Spleen (tissue), 11 donors: ENCODE results near the gene DMD. TPM values are rescaled to one million over a fixed set of nuclear protein-coding genes. Genes with fewer than 3 reads are reported as not detected.

Experiments used
- DNase-seq: peaks from one replicate; pipeline ENCODE4 v3.0.0-alpha.2; 2020
- H3K27ac ChIP-seq, 8 donors: fragments of 200-600 bp; sonication (generic) in 7 of 8; 1 replicate in 4 of 8; 2 replicates in 4 of 8; pipeline versions ENCODE4 v1.5.0 to v1.8.0; 2016 to 2021; ENCODE audit warnings: inconsistent platforms in 4 of 8, mild to moderate bottlenecking in 4 of 8, moderate library complexity in 1 of 8
- H3K27me3 ChIP-seq, 7 donors: fragments of 200-600 bp; sonication (generic) in 6 of 7; replicated peaks in 1 of 7; 1 replicate in 4 of 7; 2 replicates in 3 of 7; pipeline versions ENCODE4 v1.5.0 to v1.8.0; 2016 to 2021; ENCODE audit warnings: inconsistent platforms in 3 of 7, mild to moderate bottlenecking in 1 of 7
- H3K36me3 ChIP-seq, 6 donors: fragments of 200-600 bp; sonication (generic) in 5 of 6; 1 replicate in 4 of 6; 2 replicates in 2 of 6; pipeline versions ENCODE4 v1.5.0 to v1.8.0; 2016 to 2021; ENCODE audit warnings: inconsistent platforms in 2 of 6
- H3K4me1 ChIP-seq, 6 donors: fragments of 200-600 bp; sonication (generic) in 5 of 6; 1 replicate in 3 of 6; 2 replicates in 3 of 6; pipeline versions ENCODE4 v1.5.0 to v1.8.0; 2016 to 2021; ENCODE audit warnings: inconsistent platforms in 3 of 6
- H3K4me3 ChIP-seq, 8 donors: fragments of 200-600 bp; sonication (generic) in 7 of 8; 1 replicate in 4 of 8; 2 replicates in 4 of 8; pipeline versions ENCODE4 v1.5.0 to v1.8.0; 2016 to 2021; ENCODE audit warnings: inconsistent platforms in 4 of 8, mild to moderate bottlenecking in 4 of 8, moderate library complexity in 2 of 8
- H3K9me3 ChIP-seq, 8 donors: fragments of 200-600 bp; sonication (generic) in 7 of 8; 1 replicate in 4 of 8; 2 replicates in 4 of 8; pipeline versions ENCODE4 v1.5.0 to v1.8.0; 2016 to 2021; ENCODE audit warnings: inconsistent platforms in 4 of 8
- CTCF ChIP-seq, 11 experiments: fragments of 200-600 bp in 7 of 11; fragments of 450-650 bp in 4 of 11; sonication (generic) in 4 of 11; IDR thresholded peaks in 8 of 11; conservative IDR thresholded peaks in 3 of 11; 1 replicate in 7 of 11; 2 replicates in 4 of 11; pipeline versions ENCODE4 v1.4.0 to v1.8.0; 2016 to 2021; ENCODE audit warnings: antibody characterized with exemption in 11 of 11, inconsistent platforms in 4 of 11, mild to moderate bottlenecking in 1 of 11
- POLR2A ChIP-seq, 3 donors: fragments of 450-650 bp; IDR thresholded peaks; one replicate each; pipeline ENCODE4 v1.5.1; 2017; ENCODE audit warnings: antibody characterized with exemption in 3 of 3, mild to moderate bottlenecking in 1 of 3
- POLR2AphosphoS5 ChIP-seq, 3 donors: sonication (generic); formaldehyde crosslinking; IDR thresholded peaks; one replicate each; pipeline ENCODE4 v1.5.1; 2017; ENCODE audit warnings: antibody characterized with exemption in 3 of 3
- WGBS, 5 donors: extraction: QIAGEN DNeasy Blood & Tissue Kit in 3 of 5; methylation state at CpG; one replicate each; pipeline versions ENCODE4 v1.1.5 to v1.1.7; 2013 to 2018; 5-methylcytosine and 5-hydroxymethylcytosine counted together
- intact Hi-C: fragments of 100-400 bp; cut with DNase I; formaldehyde crosslinking; loops from one replicate; pipeline ENCODE4 v1.15.0; 2023; ENCODE audit warnings: low total_unique reads
- polyA plus RNA-seq, 3 donors: library from polyadenylated mRNA; stranded (reverse); fragments of 200-250 nt; gene quantifications; one replicate each; pipeline ENCODE4 v1.2.1, GENCODE V29; 2013
- total RNA-seq, 7 donors: library from RNA; depleted of rRNA in 3 of 7; stranded (reverse); fragments of >200 nt in 3 of 7; fragmentation: NEBNext Ultra II Directional in 4 of 7; extraction: Animal tissue kit (Norgen Biotek cat#: 25700) in 4 of 7; gene quantifications; one replicate each; pipeline versions ENCODE4 v1.1.0 to v1.2.1, GENCODE V29; 2016 to 2021
- donor health status: healthy with polysubstance abuse.
- donor health status: DM: no; HTN: no; CAD: no; lungs with moderate emphysema.
- donor health status: DM: no; HTN: no; CAD: no.
- donor health status: Bipolar disorder and iron deficiency.
- donor health status: healthy.
- donor health status: DM: no; HTN: no; CAD: no.
- donor health status: DM: yes; HTN: yes; CAD: no.

Gene DMD
- total and polyA plus RNA-seq, 10 donors: 1.3 to 11.3 (median 4.4) TPM

GRCh38 chrX:31236231-31236630 lies 1975.1 kb downstream of the DMD start:
- TF ChIP-seq CTCF (IDR thresholded peaks at IDR 0.05 in 8 of 11, conservative IDR thresholded peaks at IDR 0.05 in 3 of 11) (no peak), POLR2A (IDR thresholded peaks at IDR 0.05) (no peak), POLR2AphosphoS5 (IDR thresholded peaks at IDR 0.05) (no peak)

GRCh38 chrX:31233941-31234496 lies 1977.3 kb downstream of the DMD start:
- TF ChIP-seq POLR2A (IDR thresholded peaks at IDR 0.05) (no peak), CTCF (IDR thresholded peaks at IDR 0.05 in 8 of 11, conservative IDR thresholded peaks at IDR 0.05 in 3 of 11) (no peak), POLR2AphosphoS5 (IDR thresholded peaks at IDR 0.05) (no peak)
- intact Hi-C loops: no loop called here
- 42 to 78% (median 74%) methylated on average over 4 of the region's 4 CpGs for WGBS, 5 donors
- Histone ChIP-seq H3K36me3 (no peaks in the 10 kb centered on the region), H3K27ac (no peak overlapping the region), H3K9me3 (no peaks in the 10 kb centered on the region), H3K4me3 (no peak overlapping the region), H3K4me1 (no peaks in the 10 kb centered on the region), H3K27me3 (no peaks in the 10 kb centered on the region)
- DNase-seq: no peak

More at GRCh38 chrX:31236231-31236630, 1975.1 kb downstream of the DMD start:
- intact Hi-C loops: no loop called here
- no peaks in the 10 kb centered on the region for H3K4me1 ChIP-seq
- H3K27ac ChIP-seq: no peak overlapping the region
- no peaks in the 10 kb centered on the region for H3K36me3 ChIP-seq
- DNase-seq: no peak
- 58 to 76% (median 67%) methylated on average over 6 of the region's 6 CpGs for WGBS, 5 donors
- H3K27me3 ChIP-seq: no peaks in the 10 kb centered on the region
- H3K9me3 ChIP-seq: no peaks in the 10 kb centered on the region
- no peak overlapping the region for H3K4me3 ChIP-seq

- WGBS, 5 donors: 61 to 85% (median 83%) methylated on average over 3 of the region's 3 CpGs
- H3K4me1 ChIP-seq: no peaks in the 10 kb centered on the region
- intact Hi-C loops: no loop called here
- H3K36me3 ChIP-seq: no peaks in the 10 kb centered on the region
- H3K4me3 ChIP-seq: no peak overlapping the region
- TF ChIP-seq POLR2AphosphoS5 (IDR thresholded peaks at IDR 0.05) (no peak), CTCF (IDR thresholded peaks at IDR 0.05 in 8 of 11, conservative IDR thresholded peaks at IDR 0.05 in 3 of 11) (no peak), POLR2A (IDR thresholded peaks at IDR 0.05) (no peak)
- no peak overlapping the region for H3K27ac ChIP-seq
- no peaks in the 10 kb centered on the region for H3K9me3 ChIP-seq
- no peak for DNase-seq
- H3K27me3 ChIP-seq: no peaks in the 10 kb centered on the region
These were observed 1978.8 kb downstream of the DMD start for GRCh38 chrX:31232506-31232905.

- Histone ChIP-seq H3K9me3 (no peaks in the 10 kb centered on the region), H3K4me3 (no peak overlapping the region), H3K27me3 (no peaks in the 10 kb centered on the region), H3K36me3 (no peaks in the 10 kb centered on the region), H3K27ac (peak overlapping the region in 5 of 8 donors; percentile 41 to 59 (median 51)), H3K4me1 (no peaks in the 10 kb centered on the region)
- 19 to 38% (median 30%) methylated on average over 2 of the region's 2 CpGs for WGBS, 5 donors
- no peak for DNase-seq
- intact Hi-C loops: no loop called here
- TF ChIP-seq POLR2A (IDR thresholded peaks at IDR 0.05): no peak
- TF ChIP-seq CTCF (IDR thresholded peaks at IDR 0.05 in 8 of 11, conservative IDR thresholded peaks at IDR 0.05 in 3 of 11): no peak
- TF ChIP-seq POLR2AphosphoS5 (IDR thresholded peaks at IDR 0.05): no peak
These were observed 1982.4 kb downstream of the DMD start for GRCh38 chrX:31228909-31229308.
